B cell (primary cell): ENCODE measurements around the gene ELF1. TPM values are rescaled to one million over a fixed set of nuclear protein-coding genes. Genes with fewer than 3 reads are reported as not detected.
A peak's percentile ranks its signal among the peaks of the same experiment; 100 is the strongest.

ENCODE experiments used
- ATAC-seq: fragments of 200-7000 bp; cut with Tn5 transposase; one replicate; pipeline ENCODE4 v1.10.0; 2021; ENCODE audit warnings: low read depth, mild to moderate bottlenecking, moderate number of reproducible peaks, moderate library complexity
- CTCF ChIA-PET: fragments of 350-600 bp; sonication (Branson Sonifier 250); formaldehyde crosslinking; loops from one replicate; lab custom pipeline; 2021; ENCODE audit warnings: antibody characterized with exemption, inconsistent platforms; lab: Charles Lee
- POLR2A ChIA-PET: fragments of 350-600 bp; sonication (Branson Sonifier 250); formaldehyde crosslinking; loops from one replicate; lab custom pipeline; 2021; ENCODE audit warnings: antibody characterized with exemption; lab: Charles Lee
- DNase-seq: peaks from one replicate; pipeline ENCODE4 v3.0.0; 2013
- H2AFZ ChIP-seq: 2 replicates; pipeline ENCODE4 v1.6.1; 2012; ENCODE audit warnings: mild to moderate bottlenecking, low read depth, low read length; ENCODE audit not compliant: insufficient read depth, poor library complexity, severe bottlenecking
- H3K27ac ChIP-seq, 2 donors: 1 replicate in 1 of 2; 2 replicates in 1 of 2; pipeline ENCODE4 v1.5.1; 2012 to 2013; ENCODE audit warnings: low read length in 2 of 2, mild to moderate bottlenecking in 2 of 2, moderate library complexity in 1 of 2
- H3K27me3 ChIP-seq, 4 experiments: fragments of 200-600 bp in 1 of 4; sonication (generic) in 1 of 4; replicated peaks in 1 of 4; 1 replicate in 2 of 4; 2 replicates in 2 of 4; pipeline versions ENCODE4 v1.6.1 to v1.7.0; 2013 to 2016; ENCODE audit warnings: low read length in 3 of 4, mild to moderate bottlenecking in 2 of 4, mixed read lengths in 1 of 4, moderate library complexity in 1 of 4; ENCODE audit not compliant: insufficient read depth in 4 of 4, control insufficient read depth in 3 of 4; ENCODE audit errors: control extremely low read depth in 1 of 4
- H3K36me3 ChIP-seq, 2 experiments: replicated peaks in 1 of 2; 1 replicate in 1 of 2; 2 replicates in 1 of 2; pipeline versions ENCODE4 v1.6.1 to v1.7.1; 2013; ENCODE audit warnings: low read length in 1 of 2; ENCODE audit not compliant: insufficient read depth in 2 of 2, control insufficient read depth in 1 of 2; ENCODE audit errors: control extremely low read depth in 1 of 2, extremely low read depth in 1 of 2
- H3K4me1 ChIP-seq, 2 donors: fragments of 200-600 bp in 1 of 2; sonication (generic) in 1 of 2; 1 replicate in 1 of 2; 2 replicates in 1 of 2; pipeline versions ENCODE4 v1.5.1 to v1.6.1; 2013 to 2017; ENCODE audit warnings: low read length in 2 of 2; ENCODE audit not compliant: control insufficient read depth in 2 of 2, insufficient read depth in 2 of 2
- H3K4me2 ChIP-seq: replicated peaks from 2 replicates; pipeline ENCODE3; 2012; ENCODE audit warnings: mild to moderate bottlenecking, low read depth, low read length; ENCODE audit not compliant: poor library complexity, severe bottlenecking
- H3K4me3 ChIP-seq, 5 experiments: fragments of 200-600 bp in 1 of 5; sonication (generic) in 1 of 5; 1 replicate in 3 of 5; 2 replicates in 2 of 5; pipeline versions ENCODE4 v1.5.1 to v1.7.0; 2011 to 2016; ENCODE audit warnings: low read length in 4 of 5, mild to moderate bottlenecking in 4 of 5, low read depth in 2 of 5, control low read depth in 1 of 5, moderate library complexity in 1 of 5; ENCODE audit not compliant: insufficient read depth in 1 of 5; ENCODE audit errors: control extremely low read depth in 1 of 5, extremely low read depth in 1 of 5
- H3K79me2 ChIP-seq: fragments of 200-600 bp; sonication (generic); one replicate; pipeline ENCODE4 v1.6.0; 2016; ENCODE audit warnings: low read length; ENCODE audit not compliant: control insufficient read depth, insufficient read depth
- H3K9ac ChIP-seq: fragments of 200-600 bp; sonication (generic); 2 replicates; pipeline ENCODE4 v1.6.1; 2017; ENCODE audit warnings: mild to moderate bottlenecking, low read length, moderate library complexity
- H3K9me3 ChIP-seq, 3 donors: one replicate each; pipeline versions ENCODE4 v1.6.1 to v1.7.1; 2013; ENCODE audit warnings: low read length in 2 of 3; ENCODE audit not compliant: control insufficient read depth in 2 of 3, insufficient read depth in 1 of 3; ENCODE audit errors: control extremely low read depth in 1 of 3
- H4K20me1 ChIP-seq: 2 replicates; pipeline ENCODE4 v1.6.0; 2012; ENCODE audit warnings: mild to moderate bottlenecking, low read length; ENCODE audit not compliant: insufficient read depth, control insufficient read depth, poor library complexity, severe bottlenecking
- H3K27ac Mint-ChIP-seq: one replicate; pipeline ENCODE4 v1.8.0; 2021; ENCODE audit warnings: mixed read lengths
- H3K27me3 Mint-ChIP-seq: one replicate; pipeline ENCODE4 v1.8.0; 2021; ENCODE audit warnings: mixed read lengths
- H3K4me1 Mint-ChIP-seq: one replicate; pipeline ENCODE4 v1.8.0; 2021; ENCODE audit warnings: mixed read lengths
- H3K4me3 Mint-ChIP-seq: one replicate; pipeline ENCODE4 v1.8.0; 2021; ENCODE audit warnings: mixed read lengths
- H3K9me3 Mint-ChIP-seq: one replicate; pipeline ENCODE4 v1.8.0; 2022; ENCODE audit warnings: mixed read lengths; ENCODE audit not compliant: insufficient read depth
- EZH2 ChIP-seq: IDR thresholded peaks from 2 replicates; pipeline ENCODE4 v1.6.1; 2012; ENCODE audit warnings: borderline replicate concordance, low read depth, mild to moderate bottlenecking, moderate library complexity, low read length; ENCODE audit not compliant: insufficient read depth, poor library complexity, severe bottlenecking
- WGBS: methylation state at CpG from one replicate; pipeline ENCODE4 v1.1.5; 2013; ENCODE audit warnings: missing lambda C conversion rate; ENCODE audit not compliant: insufficient coverage; 5-methylcytosine and 5-hydroxymethylcytosine counted together
- intact Hi-C: fragments of 100-400 bp; cut with micrococcal nuclease; formaldehyde crosslinking; loops from one replicate; pipeline ENCODE4 v1.10.0; 2022
- polyA plus RNA-seq: library from polyadenylated mRNA; depleted of rRNA; stranded (reverse); fragments of >200 nt; gene quantifications from 2 replicates; pipeline ENCODE4 v1.2.3, GENCODE V29; 2012
- total RNA-seq, 2 donors: library from RNA; stranded (reverse); fragments of 120-200 nt in 1 of 2; gene quantifications; 1 replicate in 1 of 2; 2 replicates in 1 of 2; pipeline versions ENCODE4 v1.2.3 to v1.2.4, GENCODE V29; 2013 to 2022
- TF ChIP-seq, protein P1 (sequence below): fragments of 200-600 bp; IDR thresholded peaks from one replicate; pipeline ENCODE4 v1.8.0; 2022; ENCODE audit warnings: antibody characterized with exemption, mild to moderate bottlenecking

ELF1 gene
- total and polyA plus RNA-seq, 2 donors (not counting 1 experiment from before 2014, with no cell fraction given) = 62.0 to 186 TPM

DNA sequence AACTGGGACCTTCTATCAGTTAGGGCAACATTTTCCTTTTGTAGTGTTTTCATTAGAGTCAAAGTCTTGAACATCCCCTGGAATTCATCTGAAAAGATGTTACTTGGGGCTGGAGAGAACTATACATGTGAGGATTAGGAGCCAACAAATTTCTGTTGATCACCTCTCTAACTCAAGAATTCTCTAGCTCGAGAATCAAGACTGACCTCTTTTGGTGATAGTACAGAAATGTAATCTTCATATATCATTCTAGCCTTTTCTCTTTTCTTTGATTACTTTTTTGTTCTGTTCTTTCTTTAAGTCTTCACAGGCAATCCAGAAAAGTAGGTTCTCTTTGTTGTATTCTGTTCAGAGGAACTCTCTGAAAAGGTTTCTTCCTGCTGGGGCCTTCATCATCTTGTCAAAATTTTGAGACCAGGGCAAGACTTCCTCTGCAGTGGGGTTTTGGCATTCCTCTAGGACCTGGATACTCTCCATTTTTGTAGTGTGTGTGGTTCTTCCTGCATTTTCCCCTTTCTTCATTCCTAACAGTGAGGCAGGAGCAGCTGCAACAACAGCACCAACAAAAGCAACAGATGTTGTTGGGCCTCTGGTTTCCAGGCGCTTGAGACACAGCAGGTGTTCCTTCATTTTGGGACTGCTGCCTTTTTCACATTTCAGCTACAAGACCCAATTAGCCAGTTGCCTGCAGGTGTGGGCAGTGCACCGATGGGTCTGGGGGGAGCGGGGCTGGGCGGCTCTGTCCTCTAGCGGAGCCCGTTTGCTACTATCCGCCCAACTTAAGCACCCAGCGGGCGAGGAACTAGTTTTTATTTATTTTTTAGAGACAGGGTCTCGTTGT is 26.2 kb downstream of the ELF1 start:
- intact Hi-C loops = loop anchor here (1.0 to 2.0 kb wide), 2 partner anchors 8 to 18 kb away; no protein-coding TSS in a partner anchor
- no peak for ATAC-seq
- no peak overlapping the region for H3K9ac ChIP-seq

More for the DNA sequence above, 26.2 kb downstream of the ELF1 start:
- POLR2A ChIA-PET = interaction anchor here (0.9 kb wide), 1 partner anchor 26 kb away, joined by 3 read pairs; the partner anchor contains the start of gene ELF1
- Histone ChIP-seq H3K4me2 (peak overlapping the region; percentile 36), H3K4me3 (no peak overlapping the region), H3K27me3 (no peaks in the 10 kb centered on the region), H4K20me1 (peaks cover 45% of the 10 kb centered on the region), H3K27ac (peak overlapping the region; percentile 36 to 70), H3K4me1 (peaks cover 60 to 83% of the 10 kb centered on the region in 2 donors), H3K79me2 (peaks cover 100% of the 10 kb centered on the region), H2AFZ (no peak overlapping the region), H3K36me3 (peaks cover 0 to 16% of the 10 kb centered on the region in 2 experiments), H3K9me3 (peaks cover 0 to 3% (median 0%) of the 10 kb centered on the region in 3 donors)
- CTCF ChIA-PET = interaction anchor here (0.7 to 3.8 kb wide), 13 partner anchors 10 to 219 kb away, joined by 3 to 20 read pairs (median 4); partner anchors contain the start of gene SLC25A15
- DNase-seq = peak; percentile 43
- 22% methylated on average over 1 of the region's 11 CpGs for WGBS
- Mint-ChIP-seq H3K4me1 (peaks cover 75% of the 10 kb centered on the region), H3K27ac (peak overlapping the region; percentile 78), H3K27me3 (no peaks in the 10 kb centered on the region), H3K4me3 (peak overlapping the region; percentile 43), H3K9me3 (no peaks in the 10 kb centered on the region)
- no peak for TF ChIP-seq EZH2
- TF ChIP-seq, protein P1, sequence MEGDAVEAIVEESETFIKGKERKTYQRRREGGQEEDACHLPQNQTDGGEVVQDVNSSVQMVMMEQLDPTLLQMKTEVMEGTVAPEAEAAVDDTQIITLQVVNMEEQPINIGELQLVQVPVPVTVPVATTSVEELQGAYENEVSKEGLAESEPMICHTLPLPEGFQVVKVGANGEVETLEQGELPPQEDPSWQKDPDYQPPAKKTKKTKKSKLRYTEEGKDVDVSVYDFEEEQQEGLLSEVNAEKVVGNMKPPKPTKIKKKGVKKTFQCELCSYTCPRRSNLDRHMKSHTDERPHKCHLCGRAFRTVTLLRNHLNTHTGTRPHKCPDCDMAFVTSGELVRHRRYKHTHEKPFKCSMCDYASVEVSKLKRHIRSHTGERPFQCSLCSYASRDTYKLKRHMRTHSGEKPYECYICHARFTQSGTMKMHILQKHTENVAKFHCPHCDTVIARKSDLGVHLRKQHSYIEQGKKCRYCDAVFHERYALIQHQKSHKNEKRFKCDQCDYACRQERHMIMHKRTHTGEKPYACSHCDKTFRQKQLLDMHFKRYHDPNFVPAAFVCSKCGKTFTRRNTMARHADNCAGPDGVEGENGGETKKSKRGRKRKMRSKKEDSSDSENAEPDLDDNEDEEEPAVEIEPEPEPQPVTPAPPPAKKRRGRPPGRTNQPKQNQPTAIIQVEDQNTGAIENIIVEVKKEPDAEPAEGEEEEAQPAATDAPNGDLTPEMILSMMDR = peak; percentile 16
